SIG-M5 (cell line): ENCODE results near the gene BTBD2.
A peak's percentile ranks its signal among the peaks of the same experiment; 100 is the strongest.

Experiments used
- DNase-seq: peaks from one replicate; lab custom pipeline; 2025; lab: John Stamatoyannopoulos, UW

BTBD2 gene

DNA sequence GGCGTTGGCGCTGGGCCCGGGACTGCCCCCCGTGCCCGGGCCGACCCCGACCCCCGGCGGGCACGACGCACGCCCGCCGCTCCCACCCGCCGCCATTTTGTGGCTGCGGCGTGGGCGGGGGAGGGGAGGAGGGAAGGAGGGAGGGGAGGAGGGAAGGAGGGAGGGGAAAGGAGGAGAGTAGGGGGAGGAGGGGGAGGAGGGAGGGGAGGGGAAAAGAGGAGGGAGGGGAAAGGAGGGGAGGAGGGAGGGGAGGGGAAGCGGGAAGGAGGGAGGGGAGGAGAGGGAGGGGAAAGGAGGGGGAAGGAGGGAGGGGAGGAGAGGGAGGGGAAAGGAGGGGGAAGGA, at the start of gene BTBD2:
Gene BTBD2 (minus strand): TSS at position 107 of the 343 bp plus-strand sequence. CDS start 11 bp downstream, at position 96.
- no peak for DNase-seq

DNA sequence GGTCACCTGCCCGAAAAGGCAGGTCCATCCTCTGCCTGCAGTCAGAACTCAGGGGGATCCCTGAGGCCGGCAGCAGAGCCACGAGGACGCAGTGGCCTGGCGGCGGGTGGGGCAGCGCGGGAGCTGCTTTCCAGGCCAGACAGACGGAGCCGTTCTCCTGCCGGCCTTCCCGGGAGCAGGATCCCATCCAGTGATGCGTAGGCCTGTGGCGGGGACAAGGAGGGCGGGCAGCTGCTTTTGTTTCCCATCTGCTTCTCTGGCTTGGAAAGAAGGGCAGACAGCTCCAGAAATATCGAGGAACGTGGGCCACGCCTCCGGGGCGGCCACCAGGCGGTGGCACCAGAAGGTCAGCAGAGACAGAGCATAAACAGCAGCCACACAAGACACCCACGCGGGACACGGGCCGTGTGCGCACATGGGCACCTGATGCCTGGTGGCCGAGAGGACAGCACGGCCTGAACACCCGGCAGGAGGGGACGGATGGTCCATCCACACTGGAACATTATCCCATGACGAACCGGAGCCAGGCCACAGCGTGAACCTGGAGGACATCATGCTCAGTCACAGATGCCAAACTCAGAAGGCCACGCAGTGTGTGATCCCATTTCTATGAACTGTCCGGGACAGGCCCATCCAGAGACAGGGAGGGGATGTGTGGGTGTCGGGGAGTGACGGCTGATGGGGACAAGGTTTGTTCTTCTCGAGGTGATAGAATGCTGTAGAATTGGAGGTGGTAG, 49.4 kb upstream of the BTBD2 start:
- no peak for DNase-seq

DNA sequence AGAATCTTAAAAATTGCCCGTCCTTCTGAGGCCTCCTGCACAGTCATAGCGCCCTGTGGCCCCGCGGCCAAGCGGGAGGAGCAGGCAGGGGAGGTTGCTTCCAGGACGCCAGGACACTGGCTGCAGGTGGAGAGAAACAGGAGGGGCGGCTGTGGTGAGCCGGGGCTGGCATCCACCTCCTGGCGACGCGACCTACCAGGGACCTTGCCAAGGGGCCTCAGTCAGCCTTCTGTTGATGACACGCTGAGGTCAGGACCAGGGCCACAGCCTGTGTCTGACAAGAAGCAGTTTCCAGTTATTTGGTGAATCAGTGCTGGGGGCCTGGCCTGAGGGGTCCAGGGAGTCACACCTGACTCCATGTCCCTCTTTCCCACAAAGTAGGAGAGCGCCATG, 48.9 kb upstream of the BTBD2 start:
- DNase-seq, result no peak

DNA sequence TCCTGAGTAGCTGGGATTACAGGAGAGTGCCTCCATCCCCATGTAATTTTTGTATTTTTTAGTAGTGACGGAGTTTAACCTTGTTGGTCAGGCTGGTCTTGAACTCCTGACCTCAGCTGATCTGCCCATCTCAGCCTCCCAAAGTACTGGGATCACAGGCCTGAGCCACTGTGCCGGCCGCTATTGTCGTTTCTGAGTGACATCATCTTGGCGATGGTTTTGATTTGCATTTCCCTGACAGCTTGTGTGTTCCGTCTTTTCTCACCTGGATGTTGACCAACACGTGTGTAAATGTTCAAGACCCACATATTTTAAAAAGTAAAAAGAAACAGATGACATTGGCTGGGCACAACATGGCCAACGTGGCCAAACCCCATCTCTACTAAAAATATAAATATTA, 48.3 kb upstream of the BTBD2 start:
- DNase-seq, result no peak

DNA sequence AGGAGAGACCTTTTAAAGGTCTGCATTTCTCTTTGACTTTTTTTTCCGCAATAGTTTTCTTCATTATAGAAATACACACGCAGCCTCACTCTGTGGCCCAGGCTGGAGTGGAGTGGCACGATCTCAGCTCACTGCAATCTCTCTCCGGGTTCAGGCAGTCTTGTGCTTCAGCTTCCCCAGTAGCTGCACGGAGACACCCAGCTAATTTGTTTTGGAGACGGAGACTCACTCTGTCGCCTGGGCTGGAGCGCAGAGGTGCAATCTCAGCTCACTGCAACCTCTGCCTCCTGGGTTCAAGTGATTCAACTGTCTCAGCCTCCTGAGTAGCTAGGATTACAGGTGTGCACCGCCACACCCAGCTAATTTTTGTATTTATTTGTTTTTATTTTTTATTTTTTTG, 47.3 kb upstream of the BTBD2 start:
- no peak for DNase-seq

DNA sequence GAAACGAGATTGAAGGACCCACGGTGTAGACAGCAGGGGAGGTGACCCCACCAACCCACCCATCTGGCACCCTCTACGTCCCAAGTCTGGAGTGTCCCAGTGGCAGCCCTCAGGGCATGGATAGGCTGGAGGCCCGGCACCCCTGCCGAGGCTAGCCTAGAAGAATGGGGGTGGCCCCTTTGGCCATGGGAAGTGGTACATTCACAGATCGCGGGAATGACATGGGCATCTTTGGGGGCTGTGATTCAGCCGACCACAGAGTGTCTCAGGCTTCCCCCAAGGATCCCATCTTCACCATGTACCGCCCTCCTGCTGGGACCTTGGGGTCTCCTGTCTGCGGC, 46.8 kb upstream of the BTBD2 start:
- no peak for DNase-seq

DNA sequence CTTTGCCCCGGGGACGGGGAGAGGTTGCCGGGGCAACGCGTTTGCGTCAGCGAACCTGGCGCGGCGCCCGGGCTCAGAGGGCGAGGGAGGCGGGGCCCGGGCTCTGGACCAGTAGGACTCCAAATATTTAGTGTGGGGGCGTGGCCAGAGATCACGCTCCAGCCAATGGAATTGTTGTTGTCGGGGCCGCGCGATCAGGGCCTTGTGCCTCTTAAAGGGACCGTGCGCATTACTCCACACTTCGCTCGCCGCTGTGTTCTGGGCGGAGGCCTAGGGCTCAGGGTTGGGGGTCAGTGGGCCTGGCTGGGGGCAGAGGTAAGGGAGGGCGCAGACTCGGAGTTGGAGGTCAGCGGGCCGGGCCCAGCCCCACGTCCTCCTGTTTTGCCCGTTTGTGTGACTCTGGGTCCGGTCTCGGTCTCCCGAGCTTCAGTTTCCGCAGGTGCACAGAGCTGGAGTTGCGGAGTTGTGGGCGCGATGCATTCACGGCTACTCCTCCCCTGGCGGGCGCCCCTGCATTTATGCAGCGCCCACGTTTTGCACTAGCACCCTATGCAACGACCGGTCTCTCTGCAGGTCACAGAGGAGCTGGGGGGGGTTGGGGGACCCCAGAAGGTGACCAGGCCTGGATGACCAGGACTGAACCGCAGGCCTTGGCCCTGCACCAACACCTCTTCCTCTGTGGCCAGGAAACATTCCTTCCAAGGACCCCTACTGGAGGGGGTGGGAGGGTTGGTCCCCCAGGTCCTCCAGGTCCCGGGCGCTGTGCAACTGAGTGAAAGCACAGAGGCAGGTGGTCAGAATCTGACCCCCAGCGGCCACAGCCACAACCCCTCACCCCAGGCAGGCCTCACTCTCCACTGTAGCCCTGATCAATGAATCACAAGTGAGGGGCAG, 46.2 kb upstream of the BTBD2 start:
- peak; percentile 60 for DNase-seq

DNA sequence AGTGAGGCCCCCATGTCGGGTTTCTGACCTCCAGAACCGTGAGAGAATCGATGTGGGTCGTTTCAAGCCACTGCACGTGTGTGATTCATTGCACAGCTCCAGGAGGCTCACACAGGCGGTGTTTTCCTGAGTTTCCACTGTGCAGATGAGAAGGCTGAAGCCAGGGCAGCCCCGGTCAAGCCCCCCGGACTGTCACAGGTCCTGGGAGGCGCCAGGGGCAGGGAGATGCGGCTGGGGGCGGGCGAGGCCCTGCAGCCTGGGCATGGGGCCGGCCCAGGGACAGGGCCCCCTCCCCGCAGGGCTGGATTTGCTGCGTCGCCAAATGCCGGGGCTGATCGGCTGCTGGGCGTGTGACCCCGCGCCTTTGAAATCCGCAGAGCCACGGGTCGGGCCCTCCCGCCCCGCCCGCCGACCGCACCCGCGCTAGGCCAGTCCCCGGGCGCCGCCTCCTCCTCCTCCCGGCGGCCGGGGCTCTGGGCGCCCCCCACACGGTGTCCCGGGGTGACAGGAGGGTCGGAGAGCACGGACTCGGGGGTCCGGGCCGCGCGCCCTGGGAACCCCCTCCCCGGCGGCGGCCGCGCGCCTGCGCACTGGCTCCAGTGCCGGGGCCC, 45.5 kb upstream of the BTBD2 start:
- no peak for DNase-seq

DNA sequence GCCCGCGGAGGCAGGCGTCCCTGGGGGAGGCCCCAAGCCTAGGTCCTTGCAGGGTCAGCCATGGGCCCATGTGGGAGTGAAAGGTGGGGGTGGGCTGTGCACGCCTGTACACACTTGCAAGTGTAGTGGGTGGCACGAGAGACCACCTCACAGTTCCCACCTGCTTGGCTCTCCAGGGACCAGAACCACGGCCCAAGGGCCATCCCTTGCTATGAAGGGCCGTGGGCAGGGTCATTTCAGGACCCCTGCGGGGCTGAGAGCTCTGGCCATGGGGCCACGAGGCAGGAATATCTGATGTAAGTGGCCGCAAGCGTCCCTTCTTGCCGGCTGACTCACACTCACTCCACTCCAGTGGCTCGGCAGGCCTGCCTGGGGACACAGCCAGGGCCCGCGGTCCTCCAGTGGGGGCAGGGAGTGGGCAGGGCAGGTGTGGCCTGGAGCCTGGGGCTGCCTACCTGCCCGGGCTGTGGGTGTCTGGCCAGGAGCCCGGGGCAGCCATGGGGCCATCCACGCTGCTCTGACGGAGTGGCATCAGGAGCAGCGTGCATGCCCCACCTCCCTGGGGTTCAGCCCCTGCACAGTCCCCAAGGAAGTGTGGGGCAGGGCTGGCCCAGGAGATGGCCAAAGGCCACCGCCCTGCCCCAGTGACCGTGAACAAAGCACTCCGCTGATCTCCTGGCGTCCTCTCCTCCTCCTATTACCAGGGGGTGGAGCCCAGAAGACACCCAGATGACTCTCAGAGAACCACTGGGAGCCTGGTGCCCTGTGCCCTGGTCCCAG, 44.1 kb upstream of the BTBD2 start:
- no peak for DNase-seq

DNA sequence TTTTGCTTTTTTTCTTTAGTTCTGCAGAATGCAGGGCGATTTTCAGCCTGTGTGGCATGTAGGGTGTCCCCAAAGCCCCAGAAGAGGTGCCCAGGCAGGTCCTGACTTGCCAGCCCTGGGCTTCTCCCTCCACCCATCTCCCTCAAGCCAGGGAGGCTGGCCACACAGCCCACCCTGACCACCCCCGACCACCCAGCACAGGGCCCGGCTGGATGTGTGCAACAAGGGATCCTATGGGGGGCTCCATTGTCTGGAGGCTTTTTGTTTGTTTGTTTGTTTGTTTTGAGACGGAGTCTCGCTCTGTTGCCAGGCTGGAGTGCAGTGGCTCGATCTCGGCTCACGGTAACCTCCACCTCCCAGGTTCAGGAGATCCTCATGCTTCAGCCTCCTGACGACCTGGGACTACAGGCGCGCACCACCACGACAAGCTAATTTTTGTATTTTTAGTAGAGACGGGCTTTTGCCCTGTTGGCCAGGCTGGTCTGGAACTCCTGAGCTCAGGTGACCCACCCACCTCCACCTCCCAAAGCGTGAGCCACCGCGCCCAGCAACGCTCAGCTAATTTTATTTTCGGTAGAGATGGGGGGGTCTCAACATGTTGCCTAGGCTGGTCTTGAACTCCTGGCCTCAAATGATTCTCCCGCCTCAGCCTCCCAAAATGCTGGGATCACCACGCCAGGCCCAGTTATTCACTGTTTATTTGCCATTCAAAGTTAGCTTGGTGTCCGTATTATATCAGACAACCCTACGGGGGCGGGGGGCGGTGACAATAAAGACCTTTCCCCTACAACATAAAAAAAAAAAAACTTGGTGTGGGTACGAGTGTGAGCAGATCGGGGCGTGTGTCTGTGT, 43.3 kb upstream of the BTBD2 start:
- no peak for DNase-seq

DNA sequence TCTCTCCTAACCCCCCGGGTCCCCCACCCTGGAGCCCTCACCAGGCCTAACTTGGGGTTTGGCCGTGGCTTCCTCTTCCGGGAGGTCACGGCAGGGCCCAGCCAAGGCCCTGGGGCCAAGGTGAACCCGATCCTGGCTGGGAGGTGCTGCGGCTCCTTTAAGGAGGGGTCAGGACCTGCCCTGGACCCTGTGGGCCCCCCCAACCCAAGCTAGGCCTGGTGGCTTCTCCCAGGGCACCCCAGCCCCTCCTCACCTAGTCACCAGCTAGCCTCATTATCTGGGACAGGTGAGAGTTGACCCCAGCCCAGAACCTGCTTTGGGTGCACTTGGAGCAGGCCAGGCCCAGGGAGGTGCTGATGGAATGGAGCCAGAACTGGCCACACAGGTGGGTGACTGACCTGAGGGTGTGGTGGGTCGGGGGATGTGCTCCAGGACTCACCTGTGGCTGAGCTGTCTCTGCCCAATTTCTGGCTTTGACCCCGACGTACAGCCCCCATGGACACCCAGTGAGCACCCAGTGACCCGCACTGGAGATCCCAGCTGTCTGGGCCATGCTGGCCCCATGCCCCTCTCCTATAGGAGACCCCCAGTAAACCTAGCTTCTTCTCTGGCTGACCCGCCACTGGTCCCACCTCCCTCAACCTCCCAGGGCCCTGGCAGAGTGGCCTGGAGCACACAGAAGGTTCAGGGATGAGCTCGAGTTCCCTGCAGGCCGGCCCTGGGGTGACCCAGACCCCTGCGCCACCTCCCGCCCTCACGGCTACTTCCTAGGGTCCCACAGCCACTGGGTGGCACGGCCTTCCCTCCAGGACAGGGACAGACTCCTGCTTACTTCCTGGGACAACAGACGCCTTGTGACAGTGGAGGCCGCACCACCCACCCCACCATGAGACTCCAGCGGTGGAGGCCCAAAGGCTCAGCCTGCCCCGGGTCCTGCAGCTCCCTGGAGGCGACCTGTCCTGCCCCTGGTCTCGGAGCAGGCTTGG, 42.3 kb upstream of the BTBD2 start:
- DNase-seq, result no peak

DNA sequence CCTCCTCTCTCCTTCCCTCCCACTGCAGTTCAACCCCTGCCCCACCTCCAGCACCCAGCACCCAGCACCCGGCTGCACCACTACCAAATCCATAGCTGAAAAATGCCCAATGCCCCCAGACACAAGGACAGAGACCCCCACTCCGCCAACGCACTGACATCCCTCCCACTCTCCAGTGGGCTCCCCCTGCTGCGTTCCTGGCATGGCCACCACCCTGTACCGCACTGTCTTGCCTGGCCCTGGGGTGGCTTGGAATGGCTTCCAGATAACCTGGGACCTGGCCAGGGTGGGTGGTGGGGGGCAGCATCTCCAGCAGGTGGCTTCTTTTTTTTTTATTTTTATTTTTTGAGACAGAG, 41.3 kb upstream of the BTBD2 start:
- DNase-seq, result no peak

DNA sequence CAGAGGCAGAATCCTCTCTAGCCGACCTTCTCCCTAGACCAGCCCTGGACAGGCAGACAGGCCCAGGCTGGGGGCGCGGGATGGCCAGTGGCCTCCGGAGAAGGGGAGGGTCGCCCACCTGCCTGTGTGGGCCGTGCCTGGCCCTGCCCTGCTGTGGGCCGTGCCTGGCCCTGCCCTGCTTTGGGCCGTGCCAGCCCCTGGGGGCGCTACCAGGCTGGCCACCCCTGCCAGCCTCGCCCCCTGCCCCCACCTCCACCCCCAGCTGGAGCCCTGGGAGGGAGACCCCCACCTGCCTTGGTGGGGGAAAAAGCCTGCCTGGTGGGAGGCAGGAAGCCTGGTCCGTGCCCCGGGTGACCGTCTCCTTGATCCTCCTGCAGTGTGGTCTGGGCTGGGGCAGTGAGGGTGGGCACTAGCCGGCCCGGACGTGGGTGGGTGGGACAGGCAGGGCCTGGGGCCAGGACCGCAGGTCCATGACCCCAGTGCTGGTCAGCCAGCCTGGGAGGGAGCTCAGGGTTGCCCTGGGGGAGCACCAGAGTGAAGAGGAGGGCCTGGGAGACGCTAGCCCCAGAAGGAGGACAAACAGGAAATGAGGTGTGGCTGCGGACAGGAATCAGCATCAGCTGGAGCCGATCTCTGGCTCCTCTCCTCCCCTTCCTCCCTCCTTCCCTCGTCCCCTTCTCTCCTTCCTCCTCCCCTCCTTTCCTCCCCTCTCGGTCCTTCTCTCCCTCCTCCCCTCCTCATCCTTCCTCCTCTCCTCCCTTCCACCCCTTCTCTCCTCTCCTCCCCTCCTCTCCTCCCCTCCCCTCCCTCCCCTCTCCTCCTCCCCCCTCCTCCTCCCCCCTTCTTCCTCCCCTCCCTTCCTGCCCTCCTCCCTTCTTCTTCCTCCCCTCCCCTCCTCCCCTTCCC, 40.7 kb upstream of the BTBD2 start:
- DNase-seq, result no peak

DNA sequence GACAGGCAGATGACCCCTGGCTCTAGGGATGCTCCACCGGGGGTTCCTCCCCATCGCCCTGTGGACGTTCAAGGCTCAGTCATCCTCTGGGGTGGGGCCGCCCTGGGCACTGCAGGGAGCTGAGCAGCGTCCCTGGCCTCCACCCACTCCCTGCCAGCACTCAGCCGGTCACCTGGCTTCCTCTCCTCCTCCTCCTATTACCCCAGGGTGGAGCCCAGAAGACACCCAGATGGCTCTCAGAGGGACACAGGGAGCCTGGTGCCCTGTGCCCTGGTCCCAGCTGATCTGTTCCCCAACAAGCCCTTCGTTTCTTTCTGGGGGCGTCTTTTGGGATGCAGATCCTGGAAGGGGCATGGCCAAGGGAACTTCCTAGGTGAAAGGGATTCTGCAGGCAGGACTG, 39.2 kb upstream of the BTBD2 start:
- DNase-seq, result no peak

DNA sequence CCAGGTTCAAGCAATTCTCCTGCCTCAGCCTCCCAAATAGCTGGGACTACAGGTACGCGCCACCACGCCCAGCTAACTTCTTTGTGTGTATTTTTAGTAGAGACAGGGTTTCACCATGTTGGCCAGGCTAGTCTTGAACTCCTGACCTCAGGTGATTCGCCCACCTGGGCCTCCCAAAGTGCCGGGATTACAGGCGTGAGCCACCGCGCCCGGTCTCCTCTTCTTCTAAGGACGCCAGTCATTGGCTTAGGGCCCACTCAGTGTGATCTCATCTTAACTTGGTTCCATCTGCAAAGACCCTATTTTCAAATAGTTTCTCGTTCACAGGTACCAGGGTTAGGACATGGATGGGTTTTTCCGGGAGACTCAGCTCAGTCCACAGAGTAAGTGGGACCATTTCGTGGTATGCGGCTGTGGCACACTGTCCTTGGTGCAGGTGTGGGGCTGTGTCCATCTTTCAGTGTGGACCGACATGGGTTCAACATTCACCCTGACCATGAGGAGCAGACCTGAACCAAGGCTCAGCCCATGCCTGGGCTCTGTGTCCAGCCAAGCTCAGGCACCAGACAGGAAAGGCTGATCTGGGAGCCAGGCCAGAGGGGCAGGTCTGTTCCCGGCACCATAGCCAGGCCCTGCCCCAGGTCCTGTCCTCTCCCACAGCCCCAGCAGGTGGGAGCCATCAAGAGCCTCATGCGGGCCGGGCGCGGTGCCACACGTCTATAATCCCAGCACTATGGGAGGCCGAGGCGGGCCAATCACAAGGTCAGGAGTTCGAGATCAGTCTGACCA, 38.3 kb upstream of the BTBD2 start:
- DNase-seq, result no peak

DNA sequence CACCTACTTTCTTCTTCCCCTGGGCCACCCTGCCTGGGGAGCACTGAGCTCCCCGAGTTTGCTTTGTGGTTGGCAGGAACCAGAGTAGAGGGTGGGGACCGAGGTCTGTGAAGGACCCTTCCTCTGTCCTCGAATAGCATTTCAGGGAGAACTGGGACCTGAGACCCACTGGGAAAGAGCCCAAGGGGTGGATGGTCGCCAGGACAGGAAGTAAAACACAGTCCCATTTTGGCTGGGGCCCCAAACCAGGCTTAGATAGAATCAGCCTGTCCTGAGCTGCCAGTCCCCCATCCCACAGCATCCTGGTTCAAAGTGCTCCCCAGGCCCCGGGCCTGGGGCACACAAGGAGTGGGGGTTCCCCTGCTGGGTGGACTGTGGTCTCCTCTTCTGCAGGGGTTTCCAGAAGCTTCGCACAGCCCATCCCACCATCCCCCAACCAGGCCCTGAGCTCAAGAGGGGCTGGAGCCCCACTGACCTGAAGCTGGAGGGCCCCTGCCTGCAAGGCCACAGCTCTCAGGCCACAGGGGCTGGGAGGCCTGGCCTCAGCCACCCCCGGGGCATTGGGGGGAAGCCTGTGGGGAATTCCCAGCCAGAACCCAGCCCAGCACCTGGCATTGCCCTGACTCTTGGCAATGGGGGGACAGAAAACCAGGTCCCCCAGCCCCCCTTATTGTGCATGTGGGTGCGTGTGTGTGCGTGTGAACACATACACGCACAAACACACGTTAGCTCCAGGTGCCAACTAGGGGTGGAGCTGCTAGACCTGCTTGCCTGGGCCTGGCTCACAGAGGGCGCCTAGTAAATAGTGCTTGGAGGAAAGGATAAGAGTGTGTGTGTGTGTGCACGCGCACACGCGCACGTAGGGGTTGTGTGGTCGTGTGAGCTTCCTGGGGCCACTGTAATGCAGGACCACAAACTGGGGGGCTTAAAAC, 36.5 kb upstream of the BTBD2 start:
- no peak for DNase-seq
